Endodermal cell (in vitro differentiated cells): ENCODE measurements around the gene CTIF. TPM values are rescaled to one million over a fixed set of nuclear protein-coding genes. Genes with fewer than 3 reads are reported as not detected.

Source experiments
- DNase-seq: peaks from one replicate; pipeline ENCODE4 v3.0.0-alpha.2; 2017
- H3K27ac ChIP-seq: 2 replicates; pipeline ENCODE4 v1.5.1; 2013; ENCODE audit warnings: mild to moderate bottlenecking, low read depth, low read length, moderate library complexity
- H3K27me3 ChIP-seq: 2 replicates; pipeline ENCODE4 v1.6.1; 2013; ENCODE audit warnings: mild to moderate bottlenecking, low read length, moderate library complexity; ENCODE audit not compliant: insufficient read depth, control insufficient read depth, poor library complexity, severe bottlenecking
- H3K36me3 ChIP-seq: 2 replicates; pipeline ENCODE4 v1.7.0; 2013; ENCODE audit warnings: mild to moderate bottlenecking, low read length, moderate library complexity; ENCODE audit not compliant: control insufficient read depth, insufficient read depth
- H3K4me1 ChIP-seq: one replicate; pipeline ENCODE4 v1.7.0; 2013; ENCODE audit warnings: low read length; ENCODE audit not compliant: control insufficient read depth, insufficient read depth
- H3K4me3 ChIP-seq: 2 replicates; pipeline ENCODE4 v1.5.1; 2013; ENCODE audit warnings: mild to moderate bottlenecking, low read length, moderate library complexity
- H3K9ac ChIP-seq: 2 replicates; pipeline ENCODE4 v1.6.1; 2013; ENCODE audit warnings: mild to moderate bottlenecking, low read length, moderate library complexity; ENCODE audit not compliant: poor library complexity, severe bottlenecking; ENCODE audit errors: extremely low read depth
- H3K9me3 ChIP-seq: 2 replicates; pipeline ENCODE4 v1.6.1; 2013; ENCODE audit warnings: mild to moderate bottlenecking, low read length, moderate library complexity; ENCODE audit not compliant: control insufficient read depth
- H3K27ac Mint-ChIP-seq: 2 replicates; pipeline ENCODE4 v1.8.0; 2020; ENCODE audit warnings: mixed read lengths
- H3K27me3 Mint-ChIP-seq: 2 replicates; pipeline ENCODE4 v1.8.0; 2021; ENCODE audit warnings: mild to moderate bottlenecking, mixed read lengths; ENCODE audit not compliant: insufficient read depth
- H3K36me3 Mint-ChIP-seq: 2 replicates; pipeline ENCODE4 v1.8.0; 2020; ENCODE audit warnings: low read depth, mixed read lengths
- H3K4me1 Mint-ChIP-seq: 2 replicates; pipeline ENCODE4 v1.8.0; 2020; ENCODE audit warnings: mixed read lengths
- H3K4me3 Mint-ChIP-seq: 2 replicates; pipeline ENCODE4 v1.8.0; 2020; ENCODE audit warnings: mild to moderate bottlenecking, moderate library complexity, mixed read lengths
- H3K9me3 Mint-ChIP-seq: 2 replicates; pipeline ENCODE4 v1.8.0; 2020; ENCODE audit warnings: mild to moderate bottlenecking, mixed read lengths
- CTCF ChIP-seq: fragments of 200-600 bp; sonication (generic); conservative IDR thresholded peaks from 2 replicates; pipeline ENCODE4 v1.5.0; 2021; ENCODE audit warnings: antibody characterized with exemption, mild to moderate bottlenecking
- WGBS, 2 experiments: methylation state at CpG; one replicate each; pipeline versions ENCODE4 v1.1.5 to v1.1.7; 2013; ENCODE audit warnings: missing lambda C conversion rate in 2 of 2, mixed read lengths in 1 of 2; ENCODE audit not compliant: insufficient coverage in 1 of 2, insufficient read length in 1 of 2; 5-methylcytosine and 5-hydroxymethylcytosine counted together
- total RNA-seq, 2 donors: library from RNA; stranded (reverse); fragmentation: NEBNext Ultra II Directional in 1 of 2; extraction: Animal tissue kit (Norgen Biotek cat#: 25700) in 1 of 2; gene quantifications; 2 replicates in 1 of 2; 3 replicates in 1 of 2; pipeline ENCODE4 v1.2.1, GENCODE V29; 2021

The CTIF gene
- total RNA-seq, 2 donors from 2014 or later, result 33.8 to 41.6 TPM

GRCh38 chr18:48740851-48741485 lies 202.1 kb downstream of the CTIF start:
- Mint-ChIP-seq H3K36me3 (no peaks in the 10 kb centered on the region), H3K27ac (no peak overlapping the region), H3K4me3 (no peak overlapping the region), H3K9me3 (no peaks in the 10 kb centered on the region), H3K27me3 (no peaks in the 10 kb centered on the region), H3K4me1 (no peaks in the 10 kb centered on the region)
- Histone ChIP-seq H3K4me3 (no peak overlapping the region), H3K36me3 (no peaks in the 10 kb centered on the region), H3K9ac (no peak overlapping the region), H3K9me3 (no peaks in the 10 kb centered on the region), H3K4me1 (no peaks in the 10 kb centered on the region), H3K27ac (no peak overlapping the region), H3K27me3 (no peaks in the 10 kb centered on the region)
- TF ChIP-seq CTCF, result no peak
- no peak for DNase-seq
- WGBS, 2 experiments, result 97 to 100% methylated on average over 1 to 5 of the region's 6 CpGs

GRCh38 chr18:48741866-48742265 lies 203.0 kb downstream of the CTIF start:
- no peaks in the 10 kb centered on the region for H3K9me3 Mint-ChIP-seq
- H3K4me3 ChIP-seq, result no peak overlapping the region
- TF ChIP-seq CTCF, result no peak
- H3K27ac ChIP-seq, result no peak overlapping the region
- H3K9ac ChIP-seq, result no peak overlapping the region
- no peaks in the 10 kb centered on the region for H3K4me1 ChIP-seq
- H3K27me3 Mint-ChIP-seq, result no peaks in the 10 kb centered on the region
- H3K36me3 Mint-ChIP-seq, result no peaks in the 10 kb centered on the region
- DNase-seq, result no peak
- no peak overlapping the region for H3K27ac Mint-ChIP-seq
- H3K36me3 ChIP-seq, result no peaks in the 10 kb centered on the region
- H3K4me3 Mint-ChIP-seq, result no peak overlapping the region
- no peaks in the 10 kb centered on the region for H3K9me3 ChIP-seq
- 92 to 93% methylated on average over 5 to 6 of the region's 6 CpGs for WGBS, 2 experiments
- no peaks in the 10 kb centered on the region for H3K4me1 Mint-ChIP-seq
- no peaks in the 10 kb centered on the region for H3K27me3 ChIP-seq

- Mint-ChIP-seq H3K9me3 (no peaks in the 10 kb centered on the region), H3K36me3 (no peaks in the 10 kb centered on the region), H3K4me3 (no peak overlapping the region), H3K27me3 (no peaks in the 10 kb centered on the region), H3K27ac (no peak overlapping the region), H3K4me1 (no peaks in the 10 kb centered on the region)
- WGBS, 2 experiments, result 94% methylated on average over 7 to 9 of the region's 9 CpGs
- no peak overlapping the region for H3K27ac ChIP-seq
- H3K4me3 ChIP-seq, result no peak overlapping the region
- no peaks in the 10 kb centered on the region for H3K4me1 ChIP-seq
- no peaks in the 10 kb centered on the region for H3K9me3 ChIP-seq
- no peak overlapping the region for H3K9ac ChIP-seq
- H3K27me3 ChIP-seq, result no peaks in the 10 kb centered on the region
- no peaks in the 10 kb centered on the region for H3K36me3 ChIP-seq
- DNase-seq, result no peak
- TF ChIP-seq CTCF, result no peak
Measured at GRCh38 chr18:48742304-48742703, 203.5 kb downstream of the CTIF start.
